DOHH2 (cell line): ENCODE results near the gene TRIM32.

Experiments used
- H3F3A ChIP-seq: fragments of 200-600 bp; sonication (generic), shearing (Covaris generic); 2 replicates; pipeline ENCODE4 v1.6.0; 2016; ENCODE audit warnings: antibody characterized with exemption, mild to moderate bottlenecking; ENCODE audit not compliant: control insufficient read depth, insufficient read depth
- H3K27ac ChIP-seq: fragments of 200-600 bp; sonication (generic); 2 replicates; pipeline ENCODE4 v1.5.1; 2014; ENCODE audit warnings: low read depth, mild to moderate bottlenecking, low read length, moderate library complexity
- H3K27me3 ChIP-seq: fragments of 200-600 bp; sonication (generic); 2 replicates; pipeline ENCODE4 v1.6.1; 2014; ENCODE audit warnings: mild to moderate bottlenecking, low read length, mixed read lengths; ENCODE audit not compliant: control insufficient read depth
- H3K36me3 ChIP-seq: fragments of 200-600 bp; sonication (generic); 2 replicates; pipeline ENCODE4 v1.6.1; 2014; ENCODE audit warnings: mild to moderate bottlenecking, low read length, moderate library complexity, mixed read lengths; ENCODE audit not compliant: control insufficient read depth
- H3K4me1 ChIP-seq: fragments of 200-600 bp; sonication (generic); 2 replicates; pipeline ENCODE4 v1.6.1; 2014; ENCODE audit warnings: mild to moderate bottlenecking, low read length, mixed read lengths; ENCODE audit not compliant: control insufficient read depth
- H3K4me2 ChIP-seq: fragments of 200-600 bp; sonication (generic); 2 replicates; pipeline ENCODE4 v1.6.0; 2014; ENCODE audit warnings: mild to moderate bottlenecking, low read length, moderate library complexity
- H3K4me3 ChIP-seq: fragments of 200-600 bp; sonication (generic); 2 replicates; pipeline ENCODE4 v1.5.1; 2014; ENCODE audit warnings: mild to moderate bottlenecking, low read length, mixed read lengths
- H3K79me2 ChIP-seq: fragments of 200-600 bp; sonication (generic); 2 replicates; pipeline ENCODE4 v1.6.1; 2014; ENCODE audit warnings: mild to moderate bottlenecking, low read length, mixed read lengths; ENCODE audit not compliant: control insufficient read depth
- H3K9me2 ChIP-seq: fragments of 200-600 bp; sonication (generic); replicated peaks from 2 replicates; pipeline ENCODE4 v1.6.1; 2014; ENCODE audit warnings: mild to moderate bottlenecking, low read length, mixed read lengths; ENCODE audit not compliant: control insufficient read depth
- H3K9me3 ChIP-seq: fragments of 200-600 bp; sonication (generic); 2 replicates; pipeline ENCODE4 v1.6.1; 2014; ENCODE audit warnings: antibody characterized with exemption, low read length, mixed read lengths; ENCODE audit not compliant: control insufficient read depth, insufficient read depth
- H4K20me1 ChIP-seq: fragments of 200-600 bp; sonication (generic); 2 replicates; pipeline ENCODE4 v1.6.0; 2014; ENCODE audit warnings: low read depth, mild to moderate bottlenecking, antibody characterized with exemption, low read length, moderate library complexity; ENCODE audit not compliant: control insufficient read depth, insufficient read depth
- CTCF ChIP-seq: fragments of 200-600 bp; sonication (generic); IDR thresholded peaks from one replicate; pipeline ENCODE4 v1.5.1; 2014; ENCODE audit warnings: antibody characterized with exemption, mild to moderate bottlenecking, low read depth, low read length; ENCODE audit not compliant: poor library complexity, severe bottlenecking
- EZH2phosphoT487 ChIP-seq: fragments of 200-600 bp; sonication (generic); IDR thresholded peaks from 2 replicates; pipeline ENCODE4 v1.6.1; 2017; ENCODE audit warnings: borderline replicate concordance, mild to moderate bottlenecking, antibody characterized with exemption, low read length, moderate library complexity, mixed read lengths

Gene TRIM32

GRCh38 chr9:116720111-116720510, 33.0 kb downstream of the TRIM32 start:
- H3K27me3 ChIP-seq, result no peaks in the 10 kb centered on the region
- no peaks in the 10 kb centered on the region for H4K20me1 ChIP-seq
- H3K27ac ChIP-seq, result no peak overlapping the region
- H3K9me2 ChIP-seq, result no peaks in the 10 kb centered on the region
- no peaks in the 10 kb centered on the region for H3K9me3 ChIP-seq
- H3K4me3 ChIP-seq, result no peak overlapping the region
- H3K36me3 ChIP-seq, result peaks cover 4% of the 10 kb centered on the region
- no peak overlapping the region for H3K4me2 ChIP-seq
- no peaks in the 10 kb centered on the region for H3K79me2 ChIP-seq
- H3F3A ChIP-seq, result no peaks in the 10 kb centered on the region
- TF ChIP-seq CTCF (no peak), EZH2phosphoT487 (no peak)
- no peaks in the 10 kb centered on the region for H3K4me1 ChIP-seq

GRCh38 chr9:116721411-116721810, 34.3 kb downstream of the TRIM32 start:
- H3K36me3 ChIP-seq, result peaks cover 4% of the 10 kb centered on the region
- no peaks in the 10 kb centered on the region for H4K20me1 ChIP-seq
- no peak overlapping the region for H3K27ac ChIP-seq
- no peaks in the 10 kb centered on the region for H3K27me3 ChIP-seq
- no peaks in the 10 kb centered on the region for H3K9me2 ChIP-seq
- H3K4me3 ChIP-seq, result no peak overlapping the region
- H3K79me2 ChIP-seq, result no peaks in the 10 kb centered on the region
- H3F3A ChIP-seq, result no peaks in the 10 kb centered on the region
- no peak for TF ChIP-seq CTCF
- TF ChIP-seq EZH2phosphoT487, result no peak
- H3K9me3 ChIP-seq, result no peaks in the 10 kb centered on the region
- no peaks in the 10 kb centered on the region for H3K4me1 ChIP-seq
- H3K4me2 ChIP-seq, result no peak overlapping the region

GRCh38 chr9:116721944-116722343, 34.8 kb downstream of the TRIM32 start:
- Histone ChIP-seq H3F3A (no peaks in the 10 kb centered on the region), H3K4me3 (no peak overlapping the region), H3K27me3 (no peaks in the 10 kb centered on the region), H3K79me2 (no peaks in the 10 kb centered on the region), H3K27ac (no peak overlapping the region), H4K20me1 (no peaks in the 10 kb centered on the region), H3K9me2 (no peaks in the 10 kb centered on the region), H3K36me3 (peaks cover 4% of the 10 kb centered on the region), H3K4me1 (no peaks in the 10 kb centered on the region), H3K4me2 (no peak overlapping the region), H3K9me3 (no peaks in the 10 kb centered on the region)
- no peak for TF ChIP-seq EZH2phosphoT487
- no peak for TF ChIP-seq CTCF

GRCh38 chr9:116724123-116724522, 37.0 kb downstream of the TRIM32 start:
- peaks cover 4% of the 10 kb centered on the region for H3K36me3 ChIP-seq
- H3K9me2 ChIP-seq, result no peaks in the 10 kb centered on the region
- no peaks in the 10 kb centered on the region for H3K79me2 ChIP-seq
- H3K4me3 ChIP-seq, result no peak overlapping the region
- no peak overlapping the region for H3K4me2 ChIP-seq
- no peaks in the 10 kb centered on the region for H3K4me1 ChIP-seq
- H3K27me3 ChIP-seq, result no peaks in the 10 kb centered on the region
- no peaks in the 10 kb centered on the region for H4K20me1 ChIP-seq
- no peaks in the 10 kb centered on the region for H3F3A ChIP-seq
- no peak for TF ChIP-seq EZH2phosphoT487
- no peak overlapping the region for H3K27ac ChIP-seq
- H3K9me3 ChIP-seq, result no peaks in the 10 kb centered on the region
